ENCODE data around the gene ACKR2. TPM values are rescaled to one million over a fixed set of nuclear protein-coding genes. Genes with fewer than 3 reads are reported as not detected.

ACKR2 gene
- total and polyA plus RNA-seq, 2 of the 13 experiments (the other 11 are each of a cell fraction or from before 2014, with no cell fraction given): 1.1 to 1.9 TPM

DNA sequence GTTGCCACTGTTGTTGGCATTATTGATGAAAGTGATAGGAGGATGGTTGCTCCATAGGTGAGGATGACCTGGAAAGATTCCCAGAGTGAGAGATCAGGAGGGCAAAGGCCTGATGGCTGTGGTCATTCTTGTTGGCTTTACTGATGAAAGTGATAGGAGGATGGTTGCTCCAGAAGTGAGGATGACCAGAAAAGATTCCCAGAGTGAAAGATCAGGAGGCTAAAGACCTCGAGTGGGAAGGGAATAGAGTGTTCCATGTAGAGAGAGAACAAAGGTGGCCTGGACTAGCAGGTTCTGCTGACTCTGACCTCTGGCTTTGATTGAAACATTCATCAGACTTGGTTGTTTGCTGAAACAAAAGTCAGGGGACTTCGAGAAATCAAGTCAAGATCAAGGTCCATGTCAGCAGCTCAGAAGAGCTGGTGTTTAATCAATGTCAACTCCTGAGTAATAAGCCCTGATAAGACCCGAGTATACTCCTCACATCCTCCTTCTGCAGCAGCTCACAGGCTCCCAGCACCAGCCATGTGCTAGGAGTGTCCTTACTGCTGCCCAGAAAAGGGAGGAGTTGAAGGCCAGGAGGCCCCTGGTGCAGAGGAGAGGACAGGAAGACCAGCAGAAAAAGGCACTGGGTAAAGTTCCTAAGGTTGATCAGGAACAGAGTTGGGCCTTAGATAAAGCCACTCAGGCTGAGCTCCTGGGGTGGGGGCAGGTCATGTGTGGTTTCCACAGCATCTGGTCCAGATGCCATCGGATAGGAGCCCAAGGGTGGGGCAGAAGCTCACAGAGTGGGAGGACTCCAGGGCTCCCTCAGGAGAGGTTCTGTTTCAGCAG is 46.5 kb downstream of the ACKR2 start (continued):
- TF ChIP-seq, protein P1, sequence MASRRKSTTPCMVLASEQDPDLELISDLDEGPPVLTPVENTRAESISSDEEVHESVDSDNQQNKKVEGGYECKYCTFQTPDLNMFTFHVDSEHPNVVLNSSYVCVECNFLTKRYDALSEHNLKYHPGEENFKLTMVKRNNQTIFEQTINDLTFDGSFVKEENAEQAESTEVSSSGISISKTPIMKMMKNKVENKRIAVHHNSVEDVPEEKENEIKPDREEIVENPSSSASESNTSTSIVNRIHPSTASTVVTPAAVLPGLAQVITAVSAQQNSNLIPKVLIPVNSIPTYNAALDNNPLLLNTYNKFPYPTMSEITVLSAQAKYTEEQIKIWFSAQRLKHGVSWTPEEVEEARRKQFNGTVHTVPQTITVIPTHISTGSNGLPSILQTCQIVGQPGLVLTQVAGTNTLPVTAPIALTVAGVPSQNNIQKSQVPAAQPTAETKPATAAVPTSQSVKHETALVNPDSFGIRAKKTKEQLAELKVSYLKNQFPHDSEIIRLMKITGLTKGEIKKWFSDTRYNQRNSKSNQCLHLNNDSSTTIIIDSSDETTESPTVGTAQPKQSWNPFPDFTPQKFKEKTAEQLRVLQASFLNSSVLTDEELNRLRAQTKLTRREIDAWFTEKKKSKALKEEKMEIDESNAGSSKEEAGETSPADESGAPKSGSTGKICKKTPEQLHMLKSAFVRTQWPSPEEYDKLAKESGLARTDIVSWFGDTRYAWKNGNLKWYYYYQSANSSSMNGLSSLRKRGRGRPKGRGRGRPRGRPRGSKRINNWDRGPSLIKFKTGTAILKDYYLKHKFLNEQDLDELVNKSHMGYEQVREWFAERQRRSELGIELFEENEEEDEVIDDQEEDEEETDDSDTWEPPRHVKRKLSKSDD (CRISPR knock-in tag; IDR thresholded peaks at IDR 0.05; ENCODE audit: low read depth): no peak
- no peak for TF ChIP-seq NFE2L1 (CRISPR knock-in tag; IDR thresholded peaks at IDR 0.05; ENCODE audit: borderline replicate concordance)
- TF ChIP-seq, protein P2, sequence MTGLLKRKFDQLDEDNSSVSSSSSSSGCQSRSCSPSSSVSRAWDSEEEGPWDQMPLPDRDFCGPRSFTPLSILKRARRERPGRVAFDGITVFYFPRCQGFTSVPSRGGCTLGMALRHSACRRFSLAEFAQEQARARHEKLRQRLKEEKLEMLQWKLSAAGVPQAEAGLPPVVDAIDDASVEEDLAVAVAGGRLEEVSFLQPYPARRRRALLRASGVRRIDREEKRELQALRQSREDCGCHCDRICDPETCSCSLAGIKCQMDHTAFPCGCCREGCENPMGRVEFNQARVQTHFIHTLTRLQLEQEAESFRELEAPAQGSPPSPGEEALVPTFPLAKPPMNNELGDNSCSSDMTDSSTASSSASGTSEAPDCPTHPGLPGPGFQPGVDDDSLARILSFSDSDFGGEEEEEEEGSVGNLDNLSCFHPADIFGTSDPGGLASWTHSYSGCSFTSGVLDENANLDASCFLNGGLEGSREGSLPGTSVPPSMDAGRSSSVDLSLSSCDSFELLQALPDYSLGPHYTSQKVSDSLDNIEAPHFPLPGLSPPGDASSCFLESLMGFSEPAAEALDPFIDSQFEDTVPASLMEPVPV (CRISPR knock-in tag; IDR thresholded peaks at IDR 0.05): peak; percentile 75; the same call in 1 of the 2 replicates
- TF ChIP-seq RAD21 (CRISPR knock-in tag; IDR thresholded peaks at IDR 0.05): 0 out of 2 replicates have a peak, but pooled peaks have one; percentile 4
- peak; percentile 88 for TF ChIP-seq HDAC2 (CRISPR knock-in tag; IDR thresholded peaks at IDR 0.05)
- TF ChIP-seq LCORL (IDR thresholded peaks at IDR 0.05): no peak
- peak; percentile 91; the same call in 1 of the 2 replicates for TF ChIP-seq LCORL (CRISPR knock-in tag; IDR thresholded peaks at IDR 0.05)
- no peak for TF ChIP-seq U2AF2 (IDR thresholded peaks at IDR 0.05; ENCODE audit: low read depth, low read length)
- TF ChIP-seq, protein P3, sequence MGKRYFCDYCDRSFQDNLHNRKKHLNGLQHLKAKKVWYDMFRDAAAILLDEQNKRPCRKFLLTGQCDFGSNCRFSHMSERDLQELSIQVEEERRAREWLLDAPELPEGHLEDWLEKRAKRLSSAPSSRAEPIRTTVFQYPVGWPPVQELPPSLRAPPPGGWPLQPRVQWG (CRISPR knock-in tag; IDR thresholded peaks at IDR 0.05; ENCODE audit: borderline replicate concordance, low read depth): no peak
- TF ChIP-seq XRCC5 (optimal IDR thresholded peaks at IDR 0.05; ENCODE audit: low read length): no peak
- peak; percentile 94 for TF ChIP-seq GATA4 (IDR thresholded peaks at IDR 0.05; ENCODE audit: borderline replicate concordance, low read depth)
- TF ChIP-seq ZNF777 (CRISPR knock-in tag; IDR thresholded peaks at IDR 0.05): no peak
- no peak for TF ChIP-seq ZNF572 (CRISPR knock-in tag; IDR thresholded peaks at IDR 0.05)
- TF ChIP-seq HDAC6 (IDR thresholded peaks at IDR 0.05; ENCODE audit: low read depth, low read length): no peak
- TF ChIP-seq, protein P4, sequence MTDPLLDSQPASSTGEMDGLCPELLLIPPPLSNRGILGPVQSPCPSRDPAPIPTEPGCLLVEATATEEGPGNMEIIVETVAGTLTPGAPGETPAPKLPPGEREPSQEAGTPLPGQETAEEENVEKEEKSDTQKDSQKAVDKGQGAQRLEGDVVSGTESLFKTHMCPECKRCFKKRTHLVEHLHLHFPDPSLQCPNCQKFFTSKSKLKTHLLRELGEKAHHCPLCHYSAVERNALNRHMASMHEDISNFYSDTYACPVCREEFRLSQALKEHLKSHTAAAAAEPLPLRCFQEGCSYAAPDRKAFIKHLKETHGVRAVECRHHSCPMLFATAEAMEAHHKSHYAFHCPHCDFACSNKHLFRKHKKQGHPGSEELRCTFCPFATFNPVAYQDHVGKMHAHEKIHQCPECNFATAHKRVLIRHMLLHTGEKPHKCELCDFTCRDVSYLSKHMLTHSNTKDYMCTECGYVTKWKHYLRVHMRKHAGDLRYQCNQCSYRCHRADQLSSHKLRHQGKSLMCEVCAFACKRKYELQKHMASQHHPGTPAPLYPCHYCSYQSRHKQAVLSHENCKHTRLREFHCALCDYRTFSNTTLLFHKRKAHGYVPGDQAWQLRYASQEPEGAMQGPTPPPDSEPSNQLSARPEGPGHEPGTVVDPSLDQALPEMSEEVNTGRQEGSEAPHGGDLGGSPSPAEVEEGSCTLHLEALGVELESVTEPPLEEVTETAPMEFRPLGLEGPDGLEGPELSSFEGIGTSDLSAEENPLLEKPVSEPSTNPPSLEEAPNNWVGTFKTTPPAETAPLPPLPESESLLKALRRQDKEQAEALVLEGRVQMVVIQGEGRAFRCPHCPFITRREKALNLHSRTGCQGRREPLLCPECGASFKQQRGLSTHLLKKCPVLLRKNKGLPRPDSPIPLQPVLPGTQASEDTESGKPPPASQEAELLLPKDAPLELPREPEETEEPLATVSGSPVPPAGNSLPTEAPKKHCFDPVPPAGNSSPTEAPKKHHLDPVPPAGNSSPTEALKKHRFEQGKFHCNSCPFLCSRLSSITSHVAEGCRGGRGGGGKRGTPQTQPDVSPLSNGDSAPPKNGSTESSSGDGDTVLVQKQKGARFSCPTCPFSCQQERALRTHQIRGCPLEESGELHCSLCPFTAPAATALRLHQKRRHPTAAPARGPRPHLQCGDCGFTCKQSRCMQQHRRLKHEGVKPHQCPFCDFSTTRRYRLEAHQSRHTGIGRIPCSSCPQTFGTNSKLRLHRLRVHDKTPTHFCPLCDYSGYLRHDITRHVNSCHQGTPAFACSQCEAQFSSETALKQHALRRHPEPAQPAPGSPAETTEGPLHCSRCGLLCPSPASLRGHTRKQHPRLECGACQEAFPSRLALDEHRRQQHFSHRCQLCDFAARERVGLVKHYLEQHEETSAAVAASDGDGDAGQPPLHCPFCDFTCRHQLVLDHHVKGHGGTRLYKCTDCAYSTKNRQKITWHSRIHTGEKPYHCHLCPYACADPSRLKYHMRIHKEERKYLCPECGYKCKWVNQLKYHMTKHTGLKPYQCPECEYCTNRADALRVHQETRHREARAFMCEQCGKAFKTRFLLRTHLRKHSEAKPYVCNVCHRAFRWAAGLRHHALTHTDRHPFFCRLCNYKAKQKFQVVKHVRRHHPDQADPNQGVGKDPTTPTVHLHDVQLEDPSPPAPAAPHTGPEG (CRISPR knock-in tag; IDR thresholded peaks at IDR 0.05): no peak
- peak; percentile 68; the same call in 1 of the 2 replicates for TF ChIP-seq KDM6A (CRISPR knock-in tag; IDR thresholded peaks at IDR 0.05; ENCODE audit: low read depth)
- no peak for TF ChIP-seq PAX8 (CRISPR knock-in tag; IDR thresholded peaks at IDR 0.05; ENCODE audit: borderline replicate concordance)
- no peak for TF ChIP-seq ZNF773 (CRISPR knock-in tag; IDR thresholded peaks at IDR 0.05; ENCODE audit: borderline replicate concordance)
- no peak; the same call in 1 of the 2 replicates for TF ChIP-seq RFXAP (CRISPR knock-in tag; IDR thresholded peaks at IDR 0.05; ENCODE audit: borderline replicate concordance)
